Large intestine (tissue), 3 donors: ENCODE measurements around the gene ZNF503. TPM values are rescaled to one million over a fixed set of nuclear protein-coding genes. Genes with fewer than 3 reads are reported as not detected.

Source experiments
- DNase-seq, 2 donors: peaks; one replicate each; pipeline versions ENCODE4 v3.0.0 to v3.0.0-alpha.2; 2013
- H3K27ac ChIP-seq: one replicate; pipeline ENCODE4 v1.5.1; 2013; ENCODE audit warnings: low read length
- H3K27me3 ChIP-seq: 2 replicates; pipeline ENCODE4 v1.6.1; 2013; ENCODE audit warnings: low read length; ENCODE audit not compliant: control insufficient read depth, insufficient read depth
- H3K36me3 ChIP-seq: 2 replicates; pipeline ENCODE4 v1.6.1; 2013; ENCODE audit warnings: low read length; ENCODE audit not compliant: control insufficient read depth, insufficient read depth
- H3K4me1 ChIP-seq: one replicate; pipeline ENCODE4 v1.6.1; 2013; ENCODE audit warnings: low read length; ENCODE audit not compliant: control insufficient read depth, insufficient read depth
- H3K4me3 ChIP-seq: one replicate; pipeline ENCODE4 v1.5.1; 2013; ENCODE audit warnings: low read length
- H3K9me3 ChIP-seq: one replicate; pipeline ENCODE4 v1.6.1; 2013; ENCODE audit warnings: mild to moderate bottlenecking, low read depth, low read length, moderate library complexity; ENCODE audit not compliant: control insufficient read depth
- WGBS: methylation state at CpG from one replicate; pipeline ENCODE4 v1.1.5; 2013; ENCODE audit warnings: low lambda C conversion rate; ENCODE audit not compliant: insufficient coverage; 5-methylcytosine and 5-hydroxymethylcytosine counted together
- polyA plus RNA-seq: library from polyadenylated mRNA; unstranded; fragments of 120-200 nt; gene quantifications from one replicate; pipeline ENCODE4 v1.2.1, GENCODE V29; 2013

ZNF503 gene
- polyA plus RNA-seq, 1 donor: 17.8 TPM

- Histone ChIP-seq H3K4me1 (peaks cover 9% of the 10 kb centered on the region), H3K4me3 (no peak overlapping the region), H3K27ac (no peak overlapping the region), H3K9me3 (peaks cover 19% of the 10 kb centered on the region), H3K36me3 (peaks cover 17% of the 10 kb centered on the region), H3K27me3 (peaks cover 12% of the 10 kb centered on the region)
- no peak for DNase-seq
- no CpG with 5 or more reads among the region's 7 CpGs for WGBS
Measured at GRCh38 chr10:75394221-75394620, 7.3 kb downstream of the ZNF503 start.

- no peak overlapping the region for H3K4me3 ChIP-seq
- peaks cover 6% of the 10 kb centered on the region for H3K36me3 ChIP-seq
- H3K4me1 ChIP-seq: peaks cover 6% of the 10 kb centered on the region
- peaks cover 12% of the 10 kb centered on the region for H3K9me3 ChIP-seq
- no peak overlapping the region for H3K27ac ChIP-seq
- DNase-seq: no peak
- peaks cover 12% of the 10 kb centered on the region for H3K27me3 ChIP-seq
Measured at GRCh38 chr10:75392744-75393143, 8.8 kb downstream of the ZNF503 start.

- peaks cover 3% of the 10 kb centered on the region for H3K36me3 ChIP-seq
- peaks cover 12% of the 10 kb centered on the region for H3K27me3 ChIP-seq
- H3K9me3 ChIP-seq: peaks cover 12% of the 10 kb centered on the region
- H3K4me3 ChIP-seq: no peak overlapping the region
- WGBS: no CpG with 5 or more reads among the region's 2 CpGs
- no peak overlapping the region for H3K27ac ChIP-seq
- no peak for DNase-seq
- peaks cover 6% of the 10 kb centered on the region for H3K4me1 ChIP-seq
Measured at GRCh38 chr10:75392271-75392670, 9.3 kb downstream of the ZNF503 start.

DNA sequence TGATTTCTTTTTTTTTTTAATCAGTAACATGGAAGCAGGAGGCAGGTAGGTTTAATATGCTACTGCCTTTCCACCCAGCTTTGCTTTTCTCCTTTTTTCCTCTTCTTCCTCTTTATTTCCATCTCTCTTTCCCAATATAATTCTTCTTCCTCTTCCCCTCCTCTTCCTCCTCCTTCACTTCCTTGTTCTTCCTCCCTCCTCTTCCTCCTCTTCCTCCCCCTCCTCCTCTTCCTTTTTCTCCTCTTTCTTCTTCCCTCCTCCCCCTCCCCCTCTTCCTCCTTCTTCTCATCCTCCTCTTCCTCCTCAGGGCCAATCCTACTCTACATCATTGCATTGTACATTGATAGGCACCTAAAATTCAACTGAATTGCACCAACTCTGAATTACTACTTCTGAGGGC is 11.4 kb downstream of the ZNF503 start:
- DNase-seq: no peak
- Histone ChIP-seq H3K4me1 (peaks cover 6% of the 10 kb centered on the region), H3K27me3 (no peaks in the 10 kb centered on the region), H3K27ac (no peak overlapping the region), H3K9me3 (no peaks in the 10 kb centered on the region), H3K4me3 (no peak overlapping the region), H3K36me3 (peaks cover 3% of the 10 kb centered on the region)

GRCh38 chr10:75388082-75388481 is 13.5 kb downstream of the ZNF503 start:
- WGBS: no CpG with 5 or more reads among the region's 3 CpGs

GRCh38 chr10:75386128-75386527 is 15.4 kb downstream of the ZNF503 start:
- H3K27me3 ChIP-seq: no peaks in the 10 kb centered on the region
- no peaks in the 10 kb centered on the region for H3K4me1 ChIP-seq
- no peak for DNase-seq
- WGBS: 100% methylated on average over 1 of the region's 3 CpGs
- no peaks in the 10 kb centered on the region for H3K36me3 ChIP-seq
- H3K27ac ChIP-seq: no peak overlapping the region
- no peak overlapping the region for H3K4me3 ChIP-seq
- H3K9me3 ChIP-seq: no peaks in the 10 kb centered on the region

More at GRCh38 chr10:75388082-75388481, 13.5 kb downstream of the ZNF503 start:
- H3K4me3 ChIP-seq: no peak overlapping the region
- no peaks in the 10 kb centered on the region for H3K9me3 ChIP-seq
- H3K36me3 ChIP-seq: no peaks in the 10 kb centered on the region
- H3K4me1 ChIP-seq: no peaks in the 10 kb centered on the region
- DNase-seq: no peak
- H3K27me3 ChIP-seq: no peaks in the 10 kb centered on the region
- H3K27ac ChIP-seq: no peak overlapping the region

DNA sequence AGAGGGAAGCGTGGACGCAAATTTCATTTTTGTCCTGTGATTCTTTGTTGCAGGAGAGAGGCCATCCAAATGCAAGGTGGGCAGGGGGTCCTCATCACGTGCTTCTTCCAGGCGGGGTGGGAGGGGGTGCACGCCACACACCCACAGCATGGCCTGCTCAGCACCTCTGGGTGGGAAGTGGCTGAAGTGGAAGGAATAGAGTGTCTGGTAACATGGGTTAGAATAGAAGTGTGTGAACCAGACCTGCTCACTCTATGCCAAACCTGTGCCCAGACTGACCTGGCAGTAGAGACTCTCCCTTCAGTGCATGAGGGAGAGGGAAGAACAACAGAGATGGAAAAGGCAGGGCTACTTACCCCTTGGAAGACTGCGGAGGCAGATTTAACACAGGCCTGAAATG is 21.7 kb downstream of the ZNF503 start:
- H3K36me3 ChIP-seq: no peaks in the 10 kb centered on the region
- H3K27me3 ChIP-seq: no peaks in the 10 kb centered on the region
- H3K4me1 ChIP-seq: peaks cover 5% of the 10 kb centered on the region
- no peaks in the 10 kb centered on the region for H3K9me3 ChIP-seq
- DNase-seq: no peak
- WGBS: no CpG with 5 or more reads among the region's 6 CpGs
- no peak overlapping the region for H3K27ac ChIP-seq
- H3K4me3 ChIP-seq: no peak overlapping the region

- no peak overlapping the region for H3K27ac ChIP-seq
- peaks cover 5% of the 10 kb centered on the region for H3K4me1 ChIP-seq
- no peak overlapping the region for H3K4me3 ChIP-seq
- WGBS: 53% methylated on average over 2 of the region's 10 CpGs
- DNase-seq: no peak
- no peaks in the 10 kb centered on the region for H3K36me3 ChIP-seq
- H3K9me3 ChIP-seq: no peaks in the 10 kb centered on the region
- no peaks in the 10 kb centered on the region for H3K27me3 ChIP-seq
Measured at GRCh38 chr10:75379212-75379724, 22.3 kb downstream of the ZNF503 start.

DNA sequence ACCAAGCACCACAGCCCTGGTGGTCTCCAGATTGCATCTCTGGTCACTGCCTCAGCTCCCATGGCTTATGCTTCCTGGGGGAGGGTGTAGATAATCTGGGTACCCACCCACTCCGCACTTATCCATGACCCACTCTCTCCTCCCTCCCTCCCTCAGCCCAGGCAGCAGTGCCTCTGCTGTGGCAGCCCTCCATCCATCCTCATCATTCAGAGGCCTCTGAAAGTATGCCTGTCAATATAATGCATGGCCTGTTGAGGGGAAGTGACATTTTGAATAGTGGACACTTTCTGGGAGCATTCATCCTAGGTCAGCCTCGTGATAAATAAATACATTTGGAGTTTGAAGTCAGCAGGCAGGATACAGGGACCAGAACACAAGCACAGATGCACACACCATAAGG is 23.2 kb downstream of the ZNF503 start:
- DNase-seq: no peak
- H3K27ac ChIP-seq: no peak overlapping the region
- no peaks in the 10 kb centered on the region for H3K36me3 ChIP-seq
- no CpG with 5 or more reads among the region's 2 CpGs for WGBS
- no peaks in the 10 kb centered on the region for H3K27me3 ChIP-seq
- peaks cover 5% of the 10 kb centered on the region for H3K4me1 ChIP-seq
- no peak overlapping the region for H3K4me3 ChIP-seq
- H3K9me3 ChIP-seq: no peaks in the 10 kb centered on the region

DNA sequence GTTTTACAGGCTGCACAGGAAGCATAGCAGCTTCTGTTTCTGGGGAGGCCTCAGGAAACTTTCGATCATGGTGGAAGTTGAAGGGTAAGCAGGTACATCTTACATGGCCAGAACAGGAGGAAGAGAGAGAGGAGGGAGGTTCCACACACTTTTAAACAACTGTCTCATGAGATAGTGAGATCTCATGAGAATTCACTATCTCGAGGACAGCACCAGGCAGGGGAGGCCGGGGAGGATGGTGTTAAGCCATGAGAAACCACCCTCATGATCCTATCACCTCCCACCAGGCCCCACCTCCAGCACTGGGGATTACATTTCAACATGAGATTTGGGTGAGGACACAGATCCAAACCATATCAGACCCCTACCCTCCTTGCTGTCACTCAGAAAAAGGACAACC is 23.7 kb downstream of the ZNF503 start:
- no peak overlapping the region for H3K4me3 ChIP-seq

DNA sequence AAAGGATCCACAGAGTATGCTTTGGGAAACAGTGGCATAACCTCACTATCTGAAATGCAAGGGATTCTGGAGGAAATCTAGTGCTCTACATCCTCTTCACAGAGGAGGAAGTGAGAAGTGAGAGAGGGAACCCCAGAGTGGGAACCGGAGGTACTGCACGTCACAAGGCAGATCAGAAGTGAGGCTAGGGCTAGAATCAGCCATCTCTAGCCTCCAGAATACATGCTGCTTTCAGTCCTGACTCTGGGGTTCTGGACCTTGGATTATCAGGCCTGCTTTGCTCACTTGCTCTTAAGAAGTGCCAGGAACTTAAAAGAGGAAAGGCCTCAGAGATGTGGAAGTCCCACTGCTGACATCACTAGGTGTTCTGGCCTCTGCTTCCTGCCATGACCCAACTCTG is 25.7 kb downstream of the ZNF503 start:
- Histone ChIP-seq H3K4me3 (no peak overlapping the region), H3K9me3 (no peaks in the 10 kb centered on the region), H3K36me3 (no peaks in the 10 kb centered on the region), H3K27me3 (peaks cover 3% of the 10 kb centered on the region), H3K27ac (no peak overlapping the region), H3K4me1 (peaks cover 5% of the 10 kb centered on the region)
- DNase-seq: no peak
- no CpG with 5 or more reads among the region's 2 CpGs for WGBS

More for the DNA sequence above, 23.7 kb downstream of the ZNF503 start:
- H3K36me3 ChIP-seq: no peaks in the 10 kb centered on the region
- no peak for DNase-seq
- no CpG with 5 or more reads among the region's 3 CpGs for WGBS
- H3K4me1 ChIP-seq: peaks cover 5% of the 10 kb centered on the region
- H3K27me3 ChIP-seq: peaks cover under 1% of the 10 kb centered on the region
- H3K27ac ChIP-seq: no peak overlapping the region
- no peaks in the 10 kb centered on the region for H3K9me3 ChIP-seq
